Subcutaneous adipose tissue (tissue), 4 donors: ENCODE measurements around the gene FGD3. TPM values are rescaled to one million over a fixed set of nuclear protein-coding genes. Genes with fewer than 3 reads are reported as not detected.

ENCODE experiments used
- total RNA-seq, 4 donors: library from RNA; depleted of rRNA; stranded (reverse); fragments of >200 nt; gene quantifications; one replicate each; pipeline ENCODE4 v1.1.0, GENCODE V29; 2016
- TF ChIP-seq, protein P1 (sequence below): fragments of 450-650 bp; IDR thresholded peaks from one replicate; pipeline ENCODE4 v1.5.1; 2016; ENCODE audit warnings: low read depth, mild to moderate bottlenecking, control low read depth, antibody characterized with exemption, moderate library complexity

FGD3 gene
- total RNA-seq, 4 donors from 2014 or later, result 4.1 to 15.6 (median 11.7) TPM

DNA sequence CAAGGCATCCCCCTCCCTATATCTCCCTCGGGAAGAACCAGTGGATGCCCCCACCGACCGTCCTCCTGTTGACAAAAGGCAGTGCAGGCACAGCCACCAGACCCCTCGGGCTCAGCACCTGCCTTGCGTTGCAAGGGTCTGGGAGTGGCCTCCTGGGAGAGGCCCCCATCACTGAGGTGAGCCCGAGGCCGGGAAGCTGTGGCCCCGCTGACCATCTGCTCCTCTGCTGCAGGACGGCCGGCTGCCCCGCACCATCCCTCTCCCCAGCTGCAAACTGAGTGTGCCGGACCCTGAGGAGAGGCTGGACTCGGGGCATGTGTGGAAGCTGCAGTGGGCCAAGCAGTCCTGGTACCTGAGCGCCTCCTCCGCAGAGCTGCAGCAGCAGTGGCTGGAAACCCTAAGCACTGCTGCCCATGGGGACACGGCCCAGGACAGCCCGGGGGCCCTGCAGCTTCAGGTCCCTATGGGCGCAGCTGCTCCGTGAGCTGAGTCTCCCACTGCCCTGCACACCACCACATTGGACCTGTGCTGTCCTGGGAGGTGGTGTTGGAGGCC, 87.9 kb downstream of the FGD3 start:
- TF ChIP-seq, protein P1, sequence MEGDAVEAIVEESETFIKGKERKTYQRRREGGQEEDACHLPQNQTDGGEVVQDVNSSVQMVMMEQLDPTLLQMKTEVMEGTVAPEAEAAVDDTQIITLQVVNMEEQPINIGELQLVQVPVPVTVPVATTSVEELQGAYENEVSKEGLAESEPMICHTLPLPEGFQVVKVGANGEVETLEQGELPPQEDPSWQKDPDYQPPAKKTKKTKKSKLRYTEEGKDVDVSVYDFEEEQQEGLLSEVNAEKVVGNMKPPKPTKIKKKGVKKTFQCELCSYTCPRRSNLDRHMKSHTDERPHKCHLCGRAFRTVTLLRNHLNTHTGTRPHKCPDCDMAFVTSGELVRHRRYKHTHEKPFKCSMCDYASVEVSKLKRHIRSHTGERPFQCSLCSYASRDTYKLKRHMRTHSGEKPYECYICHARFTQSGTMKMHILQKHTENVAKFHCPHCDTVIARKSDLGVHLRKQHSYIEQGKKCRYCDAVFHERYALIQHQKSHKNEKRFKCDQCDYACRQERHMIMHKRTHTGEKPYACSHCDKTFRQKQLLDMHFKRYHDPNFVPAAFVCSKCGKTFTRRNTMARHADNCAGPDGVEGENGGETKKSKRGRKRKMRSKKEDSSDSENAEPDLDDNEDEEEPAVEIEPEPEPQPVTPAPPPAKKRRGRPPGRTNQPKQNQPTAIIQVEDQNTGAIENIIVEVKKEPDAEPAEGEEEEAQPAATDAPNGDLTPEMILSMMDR, result no peak

DNA sequence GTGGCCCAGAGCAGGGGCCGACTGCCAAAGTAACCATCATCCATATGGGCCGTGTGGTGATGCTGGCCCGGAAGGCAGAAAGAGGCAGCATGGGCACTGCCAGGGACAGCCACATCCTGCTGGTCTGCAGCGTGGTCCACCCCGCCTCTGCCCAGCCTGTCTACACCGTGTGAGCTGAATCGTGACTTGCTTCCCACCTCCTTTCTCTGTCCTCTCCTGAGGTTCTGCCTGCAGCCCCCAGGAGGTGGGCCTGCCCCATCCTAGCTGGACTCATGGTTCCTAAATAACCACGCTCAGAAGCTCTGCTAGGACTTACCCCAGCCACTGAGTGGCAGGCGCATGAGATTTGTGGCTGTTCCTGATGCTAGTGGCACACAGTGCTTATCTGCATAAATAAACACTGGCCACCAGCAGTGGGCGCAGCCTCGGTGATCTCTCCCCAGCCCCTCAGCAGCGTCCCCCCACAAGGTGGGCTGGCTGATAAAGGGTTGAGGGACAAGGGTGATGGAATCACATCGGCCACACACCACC, 88.6 kb downstream of the FGD3 start:
- TF ChIP-seq, protein P1, result no peak

DNA sequence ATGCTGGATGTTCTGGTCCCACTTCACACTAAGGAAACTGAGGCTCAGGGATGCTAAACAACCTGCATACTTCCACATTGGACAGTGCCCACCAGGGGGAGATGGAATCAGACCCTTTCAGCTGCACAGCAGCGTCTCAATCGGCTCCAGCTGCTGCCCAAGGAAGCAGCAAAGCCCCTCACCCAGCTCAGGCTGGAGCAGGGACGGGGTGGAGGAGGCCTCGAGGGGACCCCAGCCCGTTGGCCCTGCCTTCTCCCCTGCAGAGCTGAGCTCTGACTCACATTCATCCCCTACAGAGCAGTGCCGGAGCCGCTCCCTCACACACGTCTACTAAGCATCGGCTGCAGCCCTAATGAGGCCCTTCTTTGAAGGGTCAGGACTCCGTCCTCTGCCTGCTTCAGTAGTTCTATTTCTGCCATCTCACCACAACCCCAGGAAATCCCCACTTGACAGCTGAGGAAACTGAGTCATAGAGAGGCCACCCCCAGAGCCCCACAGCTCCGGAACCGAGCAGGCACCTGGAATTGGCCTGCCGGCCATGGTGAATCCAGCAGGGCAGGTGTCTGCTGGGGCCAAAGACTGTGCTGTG, 89.7 kb downstream of the FGD3 start:
- TF ChIP-seq, protein P1, result no peak

DNA sequence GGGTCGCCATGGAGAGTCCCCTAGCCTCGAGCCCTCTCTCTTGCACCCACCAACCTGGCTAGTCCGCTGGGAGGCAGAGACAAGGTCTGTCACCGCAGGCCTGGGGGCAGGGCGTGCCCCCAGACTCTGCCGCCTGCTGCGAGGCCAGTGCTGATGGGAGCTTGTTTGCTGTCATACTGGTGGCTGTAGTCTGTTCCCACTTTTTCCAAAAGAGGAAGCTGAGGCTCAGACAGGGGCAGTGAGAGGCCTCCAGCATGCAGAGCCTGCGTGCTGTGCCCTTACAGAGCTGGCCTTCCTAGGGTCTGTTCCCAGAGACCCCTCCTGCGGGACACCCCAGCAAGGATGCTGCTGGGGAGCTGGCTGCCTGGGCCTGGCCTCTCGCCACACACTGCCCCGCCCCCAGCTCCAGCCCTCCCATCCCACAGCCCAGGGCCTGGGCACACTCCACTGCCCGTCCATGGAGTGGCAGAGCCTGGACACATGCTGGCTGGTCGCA, 90.2 kb downstream of the FGD3 start:
- TF ChIP-seq, protein P1, result no peak

DNA sequence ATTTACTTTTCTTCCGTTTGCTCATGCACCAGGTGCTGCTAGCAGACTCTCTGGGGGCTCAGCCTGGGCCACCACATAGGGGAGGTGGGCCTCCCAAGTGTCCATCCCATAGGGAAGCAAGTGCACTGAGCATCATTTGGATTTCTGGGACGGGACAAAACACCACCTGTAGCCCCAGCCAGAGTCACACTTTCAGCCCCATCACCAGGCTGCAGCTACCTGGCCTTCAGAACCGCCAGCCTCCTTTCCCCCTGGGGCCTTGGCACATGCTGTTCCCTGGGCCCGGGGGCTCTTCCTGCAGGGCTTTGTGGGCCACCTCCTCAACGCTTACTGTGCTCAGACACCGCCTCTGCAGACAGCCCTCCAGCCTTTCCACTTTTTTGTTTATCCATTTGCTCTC, 91.6 kb downstream of the FGD3 start:
- TF ChIP-seq, protein P1, result no peak

DNA sequence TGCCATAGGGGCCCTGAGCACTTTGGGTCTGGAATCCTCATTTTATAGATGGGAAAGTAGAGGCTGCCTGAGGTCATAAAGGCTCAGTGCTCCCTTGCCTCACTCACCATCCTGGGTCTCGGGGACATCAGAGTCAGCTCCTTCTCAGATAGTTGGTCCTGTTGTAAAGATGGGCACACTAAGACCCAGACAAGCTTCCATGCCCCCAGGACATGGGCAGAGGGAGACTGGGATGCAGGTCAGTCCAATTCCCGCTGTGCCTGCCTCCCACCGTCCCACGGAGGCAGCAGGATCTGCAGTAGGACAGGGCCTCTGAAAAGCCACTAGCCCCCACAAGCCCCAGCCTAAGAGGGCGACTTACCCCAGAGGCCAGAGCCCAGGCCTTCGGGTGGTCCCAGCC, 92.1 kb downstream of the FGD3 start:
- TF ChIP-seq, protein P1, result no peak

DNA sequence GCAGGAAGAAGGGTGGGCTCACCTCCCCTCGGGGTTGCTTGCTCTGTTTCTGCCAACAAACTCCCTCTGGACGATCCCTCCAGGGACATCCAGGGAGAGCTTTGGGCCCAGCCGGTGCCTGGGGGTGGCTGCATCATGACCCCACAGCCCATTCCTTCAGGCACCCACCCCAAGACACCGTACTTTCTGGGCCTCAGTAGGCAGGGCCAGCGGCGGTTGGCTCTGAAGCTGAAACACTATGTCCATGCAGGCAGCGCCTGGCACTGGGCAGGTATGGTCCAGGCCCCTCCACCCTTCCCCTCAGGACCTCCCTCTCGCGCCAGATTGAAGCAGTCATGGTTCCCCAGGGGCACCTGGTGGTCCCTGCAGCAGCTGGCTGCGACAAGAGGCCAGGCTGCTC, 92.7 kb downstream of the FGD3 start:
- TF ChIP-seq, protein P1, result no peak
